GM19238 (cell line): ENCODE data around the gene WASHC3.
A peak's percentile ranks its signal among the peaks of the same experiment; 100 is the strongest.
"Not testable (repeated sequence)": the region's sequence is repeated elsewhere in the genome, so short reads cannot be mapped to it uniquely, and the experiment has no call there.

Source experiments
- DNase-seq: peaks from one replicate; pipeline ENCODE4 v3.0.0; 2011; ENCODE audit warnings: low spot score; ENCODE audit not compliant: insufficient read length

The WASHC3 gene, protein sequence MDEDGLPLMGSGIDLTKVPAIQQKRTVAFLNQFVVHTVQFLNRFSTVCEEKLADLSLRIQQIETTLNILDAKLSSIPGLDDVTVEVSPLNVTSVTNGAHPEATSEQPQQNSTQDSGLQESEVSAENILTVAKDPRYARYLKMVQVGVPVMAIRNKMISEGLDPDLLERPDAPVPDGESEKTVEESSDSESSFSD

DNA sequence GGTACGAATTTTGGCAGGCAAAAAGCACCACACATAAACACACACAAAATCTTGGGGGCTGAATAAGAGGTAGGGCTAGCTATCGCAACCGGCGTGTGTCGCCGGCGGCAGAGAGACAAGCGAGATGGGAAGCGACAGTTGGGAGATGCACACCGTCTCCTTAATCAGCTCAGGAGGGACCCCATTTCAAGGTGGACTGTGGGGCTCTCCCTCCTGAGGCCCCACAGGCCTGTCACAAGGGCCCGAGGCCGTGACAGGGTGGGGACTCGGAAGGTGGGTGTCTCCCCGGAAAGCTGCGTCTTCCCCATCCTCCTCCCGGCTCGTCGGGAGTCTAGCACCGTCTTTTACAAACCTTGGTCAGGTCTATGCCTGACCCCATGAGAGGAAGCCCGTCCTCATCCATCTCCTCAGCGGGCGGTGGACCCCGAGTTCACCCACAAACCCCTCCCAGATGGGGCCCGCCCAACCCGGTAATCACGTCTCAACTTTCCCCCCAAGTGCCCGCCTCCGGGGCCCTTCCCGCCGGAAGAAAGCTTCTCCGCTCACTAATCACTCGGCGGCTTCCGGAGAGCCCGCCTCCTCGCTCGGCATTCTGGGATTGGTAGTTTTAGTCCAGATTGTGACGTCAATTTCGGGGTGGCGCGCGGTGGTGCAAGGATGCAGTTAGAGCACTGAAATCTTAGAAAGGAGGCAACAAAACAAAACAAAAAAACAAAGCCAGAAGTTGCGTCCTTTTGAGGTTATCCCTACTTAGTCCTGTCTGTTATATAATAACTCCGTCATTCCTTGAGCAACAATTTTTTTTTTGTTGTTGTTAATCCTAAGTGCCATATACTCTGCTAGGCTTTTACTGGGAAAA is at the start of gene WASHC3:
Gene WASHC3, minus strand, starts transcription at position 432 of the 859 bp plus-strand sequence. Its CDS starts 29 bp downstream, at position 403.
- peak; percentile 64 for DNase-seq

DNA sequence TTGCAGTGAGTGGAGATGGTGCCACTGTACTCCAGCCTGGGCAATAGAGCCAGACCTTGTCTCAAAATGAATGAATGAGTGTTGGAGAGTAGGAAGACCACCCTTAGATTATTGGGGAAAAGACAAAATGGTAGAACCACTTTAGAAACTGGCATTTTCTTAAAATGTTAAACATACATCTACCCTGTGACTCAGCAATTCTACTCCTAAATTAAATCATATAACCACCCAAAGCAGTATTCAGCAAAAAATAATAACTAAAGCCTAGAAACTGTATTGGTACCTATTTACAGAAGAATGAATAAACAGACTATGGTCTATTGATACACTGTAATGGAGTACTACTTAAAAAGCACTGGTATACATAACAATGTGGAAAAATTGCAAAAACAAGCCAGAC is 49.0 kb upstream of the WASHC3 start:
- no peak for DNase-seq

DNA sequence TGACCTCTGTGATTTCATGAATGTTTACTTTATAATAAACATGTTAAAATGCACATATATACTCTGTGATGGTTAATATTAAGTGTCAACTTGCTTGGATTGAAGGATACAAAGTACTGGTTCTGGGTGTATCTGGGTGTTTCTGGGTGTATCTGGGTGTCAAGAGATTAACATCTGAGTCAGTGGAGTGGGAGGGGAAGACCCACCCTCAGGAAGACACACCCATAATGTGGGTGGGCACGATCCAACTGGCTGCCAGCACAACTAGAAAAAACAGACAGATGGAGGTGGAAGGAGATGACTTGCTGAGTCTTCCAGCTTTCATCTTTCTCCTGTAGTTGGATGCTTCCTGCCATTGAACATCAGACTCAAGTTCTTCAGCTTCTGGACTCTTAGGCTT is 46.2 kb upstream of the WASHC3 start:
- DNase-seq, result no peak

DNA sequence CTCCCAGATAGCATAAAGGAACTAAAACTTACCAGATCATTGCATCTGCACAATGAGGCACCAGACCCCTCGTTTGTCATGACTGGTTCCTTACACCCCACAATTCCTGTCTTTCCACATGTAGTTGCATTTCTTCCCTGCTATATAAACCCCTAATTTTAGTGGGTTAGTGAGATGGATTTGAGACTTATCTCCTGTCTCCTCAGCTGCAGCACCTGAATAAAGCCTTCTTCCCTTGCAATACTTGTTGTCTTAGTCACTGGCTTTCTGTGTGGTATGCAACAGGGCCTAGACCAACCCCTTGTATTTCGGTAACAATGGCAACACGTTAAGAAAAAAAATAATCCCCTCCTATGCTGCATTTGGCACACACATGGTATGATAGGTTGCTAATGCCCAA is 45.1 kb upstream of the WASHC3 start:
- DNase-seq, result no peak

DNA sequence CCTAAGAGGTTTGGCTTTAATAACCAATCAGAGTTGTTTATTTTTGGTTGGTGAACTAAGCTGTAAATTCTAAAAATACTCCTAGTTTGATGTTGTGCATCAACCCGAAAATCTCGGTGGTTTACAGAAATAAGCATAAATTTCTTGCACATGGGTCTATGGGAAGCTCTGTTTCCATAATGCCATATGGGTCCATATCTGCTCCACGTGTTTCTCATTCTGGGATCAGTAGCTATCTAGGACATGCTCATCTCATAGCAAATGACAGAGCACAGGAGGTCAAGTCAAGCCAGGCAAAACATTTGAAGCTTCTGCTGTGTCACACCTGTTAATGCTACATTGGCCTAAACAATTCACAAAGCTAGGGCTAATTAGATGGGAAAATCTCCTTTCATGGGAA is 35.1 kb upstream of the WASHC3 start:
- no peak for DNase-seq

DNA sequence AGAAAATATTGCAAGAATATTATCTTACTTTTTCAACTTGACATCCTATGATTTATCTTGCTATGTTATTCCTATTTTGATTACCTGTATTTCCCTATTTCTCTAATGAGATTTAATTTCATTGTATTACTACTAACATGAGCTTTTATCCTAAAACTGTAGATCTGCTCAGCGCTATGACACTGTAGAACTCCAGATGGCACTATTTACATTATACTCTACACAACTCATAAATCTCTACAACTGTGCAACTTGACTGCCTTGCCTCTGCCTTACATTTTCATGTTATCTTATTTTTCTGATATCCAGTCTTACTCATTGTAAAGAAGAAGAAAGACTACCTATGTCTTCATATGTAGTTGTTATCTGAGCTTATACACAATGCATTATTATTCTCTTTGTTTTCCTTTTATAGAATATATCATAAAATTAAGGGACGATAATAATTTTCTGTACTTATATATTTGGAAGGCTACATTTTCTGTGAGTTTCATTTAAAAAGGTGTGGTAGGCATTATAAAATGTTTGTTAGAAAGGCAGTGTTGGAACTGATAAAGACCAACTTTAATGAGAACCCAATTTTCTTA is 34.0 kb upstream of the WASHC3 start:
- DNase-seq, result no peak

DNA sequence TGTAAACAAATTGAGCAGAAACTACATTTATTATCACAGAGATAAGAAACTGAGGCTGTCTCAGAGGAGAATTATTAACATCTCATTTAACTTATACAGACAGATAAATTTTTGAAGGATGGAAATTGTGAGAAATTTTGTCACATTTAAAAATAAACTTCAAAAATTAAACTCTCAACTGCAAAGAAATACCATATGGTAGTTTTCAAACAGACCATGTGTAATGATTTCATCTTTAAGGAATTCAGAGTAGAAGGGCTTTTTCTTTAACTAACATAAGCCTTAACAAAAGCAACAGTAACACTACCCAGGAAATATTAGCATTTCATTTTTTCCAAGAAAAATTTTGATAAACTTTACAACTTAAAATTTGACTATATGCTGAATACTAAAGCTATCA is 31.5 kb upstream of the WASHC3 start:
- no peak for DNase-seq

DNA sequence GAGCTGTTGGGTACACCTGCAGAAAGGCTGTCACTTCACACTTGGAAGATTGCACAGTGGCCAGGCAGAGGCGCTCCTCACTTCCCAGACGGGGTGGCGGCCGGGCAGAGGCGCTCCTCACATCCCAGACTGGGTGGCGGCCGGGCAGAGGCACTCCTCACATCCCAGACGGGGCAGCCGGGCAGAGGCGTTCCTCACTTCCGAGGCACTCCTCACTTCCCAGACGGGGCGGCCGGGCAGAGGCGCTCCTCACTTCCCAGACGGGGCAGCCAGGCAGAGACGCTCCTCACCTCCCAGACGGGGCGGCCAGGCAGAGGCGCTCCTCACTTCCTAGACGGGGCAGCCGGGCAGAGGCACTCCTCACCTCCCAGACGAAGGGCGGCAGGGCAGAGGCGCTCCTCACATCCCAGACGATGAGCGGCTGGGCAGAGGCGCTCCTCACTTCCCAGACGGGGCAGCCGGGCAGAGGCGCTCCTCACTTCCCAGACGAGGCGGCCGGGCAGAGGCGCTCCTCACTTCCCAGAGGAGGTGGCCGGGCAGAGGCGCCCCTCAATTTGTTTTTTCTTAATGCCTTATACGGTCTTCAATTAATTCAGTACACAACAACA is 27.5 kb upstream of the WASHC3 start:
- DNase-seq, result not testable (repeated sequence)

DNA sequence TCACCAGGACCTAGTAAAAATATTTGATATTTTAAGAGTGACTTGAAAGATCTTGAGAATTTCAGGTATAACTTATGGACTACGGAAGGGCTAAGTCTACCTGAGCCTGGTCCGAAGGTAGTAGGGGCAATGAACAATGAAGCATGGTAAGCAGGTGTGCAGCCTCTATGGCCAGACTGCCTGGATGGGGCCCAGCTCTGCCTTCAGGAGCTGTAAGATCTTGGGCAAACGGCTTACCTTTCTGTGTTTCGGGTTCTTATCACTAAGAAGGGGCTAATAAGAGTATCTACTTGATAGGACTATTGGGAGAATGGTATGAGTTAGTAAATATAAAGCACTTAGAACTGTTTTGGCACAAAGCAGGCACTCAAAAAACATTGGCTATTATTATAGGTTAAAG is 19.1 kb upstream of the WASHC3 start:
- no peak for DNase-seq

DNA sequence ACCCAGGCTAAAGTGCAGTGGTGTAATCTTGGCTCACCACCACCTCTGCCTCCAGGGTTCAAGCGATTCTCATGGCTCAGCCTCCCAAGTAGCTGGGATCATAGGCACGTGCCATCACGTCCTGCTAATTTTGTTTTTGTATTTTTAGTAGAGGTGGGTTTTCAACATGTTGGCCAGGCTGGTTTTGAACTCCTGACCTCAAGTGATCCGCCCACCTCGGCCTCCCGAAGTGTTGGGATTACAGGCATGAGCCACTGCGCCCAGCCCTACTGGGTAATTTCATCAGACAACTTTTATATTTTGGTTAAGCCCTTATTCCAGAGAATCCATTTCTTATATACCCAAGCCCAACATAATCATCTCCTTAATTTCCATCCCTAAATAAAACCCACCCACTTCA is 10.3 kb upstream of the WASHC3 start:
- DNase-seq, result not testable (repeated sequence)

DNA sequence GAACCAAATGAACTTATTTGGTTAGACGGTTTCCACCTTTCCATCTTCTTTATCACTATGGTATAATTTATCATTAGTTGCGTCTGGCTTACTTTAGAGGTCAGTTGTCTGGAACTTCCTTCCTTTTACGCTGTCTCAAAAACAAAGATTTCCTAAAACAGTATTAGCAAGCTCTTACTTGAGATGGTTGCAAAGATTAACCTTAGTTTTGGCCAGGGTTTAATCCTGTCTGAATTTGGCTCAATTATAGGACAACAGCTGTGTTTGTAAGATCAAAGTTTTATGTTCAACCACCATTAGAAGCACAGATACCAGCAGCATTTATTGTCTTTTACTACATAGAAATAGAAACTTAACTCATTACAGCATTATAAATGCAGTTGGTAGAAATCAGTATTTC is 7.9 kb upstream of the WASHC3 start:
- DNase-seq, result no peak

DNA sequence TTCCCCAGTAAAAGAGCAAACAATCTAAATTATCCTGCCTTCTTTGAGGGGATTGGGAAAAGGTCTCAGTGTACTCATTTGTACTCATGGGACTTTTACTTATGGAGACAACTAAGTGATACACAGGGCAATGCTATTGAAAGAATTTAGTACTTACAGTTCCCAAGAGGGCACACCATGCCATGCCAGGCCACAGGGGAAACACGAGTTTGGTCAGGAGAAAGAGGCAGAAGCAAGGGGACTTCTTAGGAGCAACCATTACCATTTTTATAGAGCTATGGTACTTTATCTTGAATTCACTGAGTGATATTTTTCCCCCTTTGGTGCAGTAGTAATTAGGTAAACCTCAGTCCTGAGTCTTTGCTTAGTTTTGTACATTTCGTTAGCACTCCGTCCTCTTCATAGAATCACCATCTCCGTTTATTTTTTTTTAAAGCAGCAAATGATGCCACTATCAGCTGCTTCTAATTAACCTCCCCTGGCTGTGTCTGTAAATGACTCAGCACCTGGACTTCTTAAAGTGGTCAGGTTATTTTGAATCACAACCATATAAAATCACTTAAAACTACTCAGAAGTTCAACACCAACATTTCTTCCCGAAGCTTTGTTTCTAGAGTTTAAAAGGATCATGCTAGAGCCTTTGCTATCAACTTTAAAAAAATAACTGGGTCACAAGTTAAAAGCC is 5.9 kb upstream of the WASHC3 start:
- DNase-seq, result no peak

DNA sequence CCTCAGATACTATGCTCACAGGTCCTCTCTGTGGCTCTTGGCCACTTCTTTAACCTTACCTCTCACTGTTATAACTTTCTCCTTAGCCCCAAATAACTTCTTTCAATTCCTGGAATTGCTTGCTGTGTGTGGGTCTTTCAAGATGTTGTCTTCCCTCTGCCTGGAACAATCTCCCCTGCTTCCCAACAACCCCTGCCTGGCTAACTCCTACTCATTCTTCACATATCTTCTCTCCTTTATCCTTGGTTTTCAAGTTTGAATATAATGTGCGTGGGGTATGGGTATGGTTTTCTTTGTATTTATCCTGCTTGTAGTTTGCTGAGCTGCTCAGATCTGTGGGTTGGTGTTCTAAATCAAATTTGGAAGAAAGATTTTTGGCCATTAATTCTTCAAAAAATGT is 2.7 kb upstream of the WASHC3 start:
- no peak for DNase-seq

DNA sequence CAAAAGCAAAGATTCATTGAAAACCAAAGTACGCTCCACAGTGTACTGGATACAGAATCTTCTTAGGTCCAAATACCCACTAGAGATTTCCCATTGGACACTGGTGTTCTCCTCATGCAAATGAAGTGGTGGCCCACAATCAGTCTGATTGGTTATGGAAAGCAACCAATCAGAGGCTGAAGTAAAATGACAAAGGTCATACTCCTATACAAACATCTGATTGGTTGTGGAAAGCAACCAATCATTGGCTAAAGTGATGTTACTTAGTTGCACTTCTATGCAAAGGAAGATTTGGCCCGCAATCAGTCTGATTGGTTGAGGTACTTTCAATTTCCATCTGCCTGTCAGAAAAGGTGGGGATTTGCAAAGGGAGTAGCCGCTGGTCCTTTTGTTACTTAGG is 1.3 kb upstream of the WASHC3 start:
- DNase-seq, result no peak

DNA sequence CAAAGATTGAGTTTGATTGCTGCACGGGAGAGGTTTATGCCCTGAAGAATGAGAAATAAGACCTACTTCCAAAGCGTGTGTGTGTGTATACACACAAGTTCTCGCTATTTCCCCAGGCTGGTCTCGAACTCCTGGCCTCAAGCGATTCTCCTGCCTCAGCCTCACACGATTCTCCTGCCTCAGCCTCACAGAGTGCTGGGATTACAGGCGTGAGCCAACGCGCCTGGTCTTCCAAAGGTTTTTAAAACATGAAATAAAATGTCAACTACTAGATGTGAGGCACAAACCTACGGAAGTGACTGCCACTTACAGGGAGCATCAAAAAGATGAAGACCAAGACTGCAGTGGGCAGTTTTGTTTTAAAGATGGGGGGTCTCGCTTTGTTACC is 622 bp upstream of the WASHC3 start:
- DNase-seq, result no peak

DNA sequence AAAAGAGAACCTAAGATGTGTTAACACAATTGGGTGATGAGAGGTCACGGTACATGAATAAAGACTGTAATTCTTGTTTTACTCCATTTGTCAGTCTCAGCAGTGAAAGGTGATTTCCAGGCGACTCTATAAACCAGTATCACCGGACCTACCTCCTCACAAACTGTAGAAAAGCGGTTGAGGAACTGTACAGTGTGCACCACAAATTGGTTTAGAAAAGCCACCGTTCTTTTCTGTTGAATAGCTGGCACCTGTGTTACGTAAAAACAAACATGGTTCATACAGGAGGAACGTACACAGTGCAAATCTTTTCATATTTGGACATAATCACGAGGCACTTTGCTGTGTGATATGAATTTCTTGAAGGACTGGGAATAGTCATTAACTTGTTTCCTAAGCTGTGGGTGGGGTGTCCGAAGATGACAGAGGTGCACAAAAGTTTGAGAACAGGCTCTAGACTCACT is 663 bp downstream of the WASHC3 start:
- no peak for DNase-seq

DNA sequence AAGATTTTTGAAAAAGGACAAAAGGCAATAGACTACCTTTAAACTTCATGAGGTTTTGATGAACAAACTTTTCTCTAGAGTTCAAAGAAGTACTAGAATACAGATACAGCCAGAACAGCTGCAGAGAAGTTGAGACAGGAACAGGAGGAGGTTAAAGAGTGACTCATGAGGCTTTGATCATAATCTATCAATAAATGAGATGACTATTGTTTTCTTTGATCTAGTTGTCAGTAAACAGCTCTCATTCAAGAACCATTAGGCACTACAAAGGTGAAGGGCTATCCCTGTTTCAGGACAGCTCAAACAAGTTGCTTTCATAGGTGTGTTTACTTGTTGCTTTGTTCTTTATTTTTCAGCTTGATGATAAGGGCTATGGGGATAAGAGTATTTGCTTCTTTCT is 2.4 kb downstream of the WASHC3 start:
- DNase-seq, result no peak

DNA sequence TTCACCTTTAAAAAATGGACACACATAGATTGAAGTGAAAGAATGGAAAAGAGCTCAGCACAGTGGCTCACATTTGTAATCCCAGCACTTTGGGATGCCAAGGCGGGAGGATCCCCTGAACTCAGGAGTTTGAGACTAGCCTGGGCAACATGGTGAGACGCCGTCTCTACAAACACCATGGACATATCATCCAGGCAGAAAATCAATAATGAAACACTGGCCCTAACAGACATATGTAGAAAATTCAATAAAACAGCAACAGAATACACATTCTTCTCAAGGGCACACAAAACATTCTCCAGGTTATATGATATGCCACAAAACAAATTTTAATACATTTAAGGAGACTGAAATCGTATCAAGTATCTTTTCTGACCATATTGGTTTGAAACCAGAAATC is 7.4 kb downstream of the WASHC3 start:
- no peak for DNase-seq

DNA sequence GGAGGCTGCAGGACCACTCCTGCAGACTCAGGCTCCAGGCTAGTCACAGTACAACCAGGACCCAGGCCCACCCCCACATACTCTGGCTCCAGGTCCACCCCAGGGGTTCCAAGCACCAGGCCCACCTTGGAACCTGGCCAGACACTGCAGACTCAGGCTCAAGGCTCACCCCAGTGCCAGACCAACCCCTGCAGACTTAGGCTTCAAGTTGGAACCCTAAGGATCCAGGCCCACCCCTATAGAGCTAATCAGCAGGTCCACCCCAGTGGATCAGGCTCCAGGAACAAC is 8.8 kb downstream of the WASHC3 start:
- no peak for DNase-seq

DNA sequence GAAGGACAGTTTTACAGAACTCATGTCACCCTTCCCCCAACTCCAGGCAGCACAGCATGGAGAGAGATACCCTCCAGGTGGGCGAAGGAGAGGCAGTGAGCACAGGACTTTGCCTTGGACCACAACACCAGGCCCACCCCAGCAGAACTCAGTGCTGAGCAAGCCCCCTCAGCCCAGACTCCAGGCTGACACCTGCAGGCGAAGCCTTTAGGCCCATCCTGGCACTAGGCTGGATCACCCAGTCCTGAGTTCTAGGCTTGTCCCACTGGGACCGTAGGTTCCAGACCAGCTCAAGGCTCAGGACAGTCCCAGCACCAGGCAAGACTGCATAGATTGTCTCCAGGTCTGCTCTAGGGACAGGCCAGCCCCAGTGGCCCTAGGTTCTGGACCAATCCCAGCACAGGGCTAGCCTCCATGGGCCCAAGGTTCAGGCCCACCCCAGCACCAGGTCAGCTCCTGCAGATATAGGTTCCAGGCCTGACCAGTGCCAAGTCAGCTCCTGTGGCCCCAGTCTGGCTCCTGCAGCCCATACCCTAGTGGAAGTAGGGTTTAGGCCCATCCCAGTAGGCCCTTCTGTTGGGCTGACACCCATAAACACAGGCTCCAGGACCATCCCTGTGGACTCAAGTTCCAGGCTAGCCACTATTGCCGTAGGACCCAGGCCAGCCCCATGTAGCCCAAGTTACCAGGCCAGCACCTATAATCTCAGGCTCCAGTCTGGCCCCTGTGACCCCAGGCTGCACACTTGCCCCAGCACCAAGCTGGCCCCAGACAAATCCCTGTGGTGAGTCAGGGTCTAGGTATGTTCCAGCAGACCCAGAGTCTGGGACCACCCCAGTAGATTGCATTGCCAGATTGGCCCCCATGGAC is 9.4 kb downstream of the WASHC3 start:
- no peak for DNase-seq

DNA sequence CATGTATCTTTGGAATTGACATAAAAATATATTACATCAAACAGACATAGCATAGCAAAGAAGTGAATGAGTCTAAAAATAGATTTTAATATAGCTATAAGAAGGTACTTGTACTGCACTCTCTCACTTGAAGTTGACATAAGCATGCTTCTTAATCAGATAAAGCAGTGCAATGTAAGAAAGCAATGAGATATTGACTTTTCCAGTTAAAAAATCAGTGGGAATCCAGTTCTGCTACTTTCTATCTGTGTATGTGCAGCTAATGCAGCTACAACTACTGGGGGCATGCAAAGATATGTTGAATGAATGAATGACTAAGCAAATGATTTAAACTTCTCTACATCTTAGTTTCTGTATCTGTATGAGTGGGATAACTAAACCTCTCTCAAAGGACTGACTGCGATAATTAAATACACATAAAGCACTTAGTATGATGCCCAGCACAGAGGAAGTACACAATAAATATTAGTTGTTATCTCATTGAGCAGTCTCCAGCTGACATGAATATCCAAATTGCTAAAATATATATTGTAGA is 10.3 kb downstream of the WASHC3 start:
- no peak for DNase-seq
